GM12892 (cell line): ENCODE results near the gene ANTXRL.

Experiments
- POLR2A ChIP-seq: IDR thresholded peaks from 2 replicates; pipeline ENCODE4 v1.6.1; 2011; ENCODE audit warnings: low read depth, low read length, control low read depth
- POLR2AphosphoS5 ChIP-seq: IDR thresholded peaks from 2 replicates; pipeline ENCODE4 v1.6.1; 2011; ENCODE audit warnings: low read depth, low read length, control low read depth
- TAF1 ChIP-seq: IDR thresholded peaks from 2 replicates; pipeline ENCODE4 v1.6.1; 2011; ENCODE audit warnings: low read depth, mild to moderate bottlenecking, control low read depth, low read length, borderline replicate concordance

DNA sequence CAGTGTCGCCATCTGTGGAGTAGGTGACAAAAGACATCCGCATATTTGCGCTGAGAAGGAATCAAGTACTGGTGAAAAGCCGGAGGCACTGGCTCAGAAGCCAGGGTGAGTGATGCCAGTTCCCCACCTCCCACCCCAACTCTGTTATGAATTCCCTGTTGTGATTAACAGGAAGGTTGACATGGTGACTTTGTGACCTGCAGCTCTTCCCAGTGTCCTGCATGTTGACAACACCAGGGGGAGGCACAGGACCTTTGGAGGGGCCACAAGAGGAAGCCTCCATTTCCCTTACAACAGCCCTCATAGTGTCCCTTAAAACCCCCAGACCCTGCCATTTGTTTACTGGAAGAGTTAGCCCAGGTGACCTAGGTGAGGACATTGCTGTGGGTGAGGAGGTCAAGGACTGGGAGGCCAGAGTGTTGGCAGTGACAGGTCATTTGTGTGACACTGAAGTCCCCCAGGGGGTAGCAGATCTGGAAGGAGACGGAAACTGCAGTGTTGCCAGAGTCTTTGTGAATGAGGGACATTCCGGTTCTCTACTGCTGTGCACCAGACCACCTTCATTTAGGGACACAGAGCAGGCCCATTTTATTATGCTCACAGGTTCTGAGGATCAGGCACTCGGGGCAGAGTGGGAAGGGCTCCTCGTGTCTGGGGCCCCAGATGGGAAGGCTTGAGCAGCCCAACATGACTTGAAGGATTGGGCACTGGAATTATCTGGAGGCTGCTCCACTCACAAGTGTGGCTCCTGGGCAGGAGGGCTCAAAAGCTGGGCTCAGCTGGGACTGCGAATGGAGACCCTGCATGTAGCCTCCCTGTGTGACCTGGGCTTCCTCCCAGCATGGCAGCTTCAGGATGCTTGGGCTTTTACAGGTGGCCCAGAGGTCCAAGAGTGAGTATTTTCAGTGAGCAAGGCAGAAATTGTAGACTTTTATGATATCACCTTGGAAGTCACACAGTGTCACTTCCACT lies 13.0 kb upstream of the ANTXRL start:
- no peak for TF ChIP-seq POLR2A
- TF ChIP-seq TAF1 = no peak
- no peak for TF ChIP-seq POLR2AphosphoS5
